Muscle layer of duodenum (tissue), 2 donors: ENCODE data around the gene HSPD1.

ENCODE experiments used
- H3K27ac ChIP-seq: one replicate; pipeline ENCODE4 v1.7.0; 2013; ENCODE audit warnings: mild to moderate bottlenecking, low read length
- H3K27me3 ChIP-seq: one replicate; pipeline ENCODE4 v1.7.0; 2013; ENCODE audit warnings: low read depth, mild to moderate bottlenecking, control low read depth, low read length
- H3K36me3 ChIP-seq, 2 donors: one replicate each; pipeline ENCODE4 v1.7.0; 2013; ENCODE audit warnings: low read length in 2 of 2, control low read depth in 1 of 2, mild to moderate bottlenecking in 1 of 2; ENCODE audit not compliant: insufficient read depth in 2 of 2, control insufficient read depth in 1 of 2
- H3K4me1 ChIP-seq, 2 donors: one replicate each; pipeline ENCODE4 v1.7.0; 2013; ENCODE audit warnings: low read length in 2 of 2, mild to moderate bottlenecking in 2 of 2, control low read depth in 1 of 2, moderate library complexity in 1 of 2; ENCODE audit not compliant: insufficient read depth in 2 of 2, control insufficient read depth in 1 of 2
- H3K4me3 ChIP-seq, 2 donors: one replicate each; pipeline ENCODE4 v1.7.0; 2013; ENCODE audit warnings: low read length in 2 of 2, low read depth in 1 of 2, mild to moderate bottlenecking in 1 of 2
- H3K9me3 ChIP-seq, 2 donors: one replicate each; pipeline ENCODE4 v1.7.0; 2013; ENCODE audit warnings: low read length in 2 of 2, control low read depth in 1 of 2, mild to moderate bottlenecking in 1 of 2; ENCODE audit not compliant: control insufficient read depth in 1 of 2
- donor health status: healthy.

The HSPD1 gene

GRCh38 chr2:197499594-197500502 is at the start of gene HSPD1, which contains the start of gene HSPE1:
TSS of gene HSPD1 (minus strand) at chr2:197499840. CDS start at chr2:197498848, 992 bp downstream.
TSS of gene HSPE1 (plus strand) at chr2:197500379. CDS start at chr2:197500437, 58 bp downstream.
- peaks cover 3 to 36% of the 10 kb centered on the region in 2 donors for H3K4me1 ChIP-seq

GRCh38 chr2:197548582-197548981 is 48.9 kb upstream of the HSPD1 start:
- Histone ChIP-seq H3K4me1 (no peaks in the 10 kb centered on the region), H3K27me3 (no peaks in the 10 kb centered on the region), H3K36me3 (peaks cover 9 to 38% of the 10 kb centered on the region in 2 donors), H3K27ac (no peak overlapping the region), H3K4me3 (no peak overlapping the region), H3K9me3 (no peaks in the 10 kb centered on the region)

More at GRCh38 chr2:197499594-197500502, at the start of gene HSPD1, which contains the start of gene HSPE1:
- Histone ChIP-seq H3K9me3 (no peaks in the 10 kb centered on the region), H3K36me3 (peaks cover 22 to 41% of the 10 kb centered on the region in 2 donors), H3K4me3 (peak within 1 kb of the TSS; percentile 90 to 93), H3K27me3 (no peaks in the 10 kb centered on the region), H3K27ac (peak within 1 kb of the TSS; percentile 98)

- Histone ChIP-seq H3K4me1 (no peaks in the 10 kb centered on the region), H3K4me3 (no peak overlapping the region), H3K9me3 (no peaks in the 10 kb centered on the region), H3K27me3 (no peaks in the 10 kb centered on the region), H3K27ac (no peak overlapping the region), H3K36me3 (peaks cover 12 to 44% of the 10 kb centered on the region in 2 donors)
These were observed 47.7 kb upstream of the HSPD1 start for GRCh38 chr2:197547163-197547900.

GRCh38 chr2:197543206-197543605 is 43.6 kb upstream of the HSPD1 start:
- H3K4me3 ChIP-seq, result no peak overlapping the region
- H3K9me3 ChIP-seq, result no peaks in the 10 kb centered on the region
- peaks cover 0 to 6% of the 10 kb centered on the region in 2 donors for H3K4me1 ChIP-seq
- H3K27me3 ChIP-seq, result no peaks in the 10 kb centered on the region
- peaks cover 15 to 35% of the 10 kb centered on the region in 2 donors for H3K36me3 ChIP-seq
- no peak overlapping the region for H3K27ac ChIP-seq

GRCh38 chr2:197539734-197540133 is 40.1 kb upstream of the HSPD1 start:
- Histone ChIP-seq H3K27me3 (no peaks in the 10 kb centered on the region), H3K27ac (no peak overlapping the region), H3K36me3 (peaks cover 12 to 46% of the 10 kb centered on the region in 2 donors), H3K9me3 (no peaks in the 10 kb centered on the region), H3K4me1 (peaks cover 0 to 6% of the 10 kb centered on the region in 2 donors), H3K4me3 (no peak overlapping the region)

GRCh38 chr2:197538412-197538811 is 38.8 kb upstream of the HSPD1 start:
- no peaks in the 10 kb centered on the region for H3K9me3 ChIP-seq
- no peaks in the 10 kb centered on the region for H3K27me3 ChIP-seq
- H3K36me3 ChIP-seq, result peaks cover 11 to 33% of the 10 kb centered on the region in 2 donors
- H3K4me1 ChIP-seq, result peaks cover 0 to 6% of the 10 kb centered on the region in 2 donors
- no peak overlapping the region for H3K4me3 ChIP-seq
- no peak overlapping the region for H3K27ac ChIP-seq

- no peaks in the 10 kb centered on the region for H3K27me3 ChIP-seq
- H3K27ac ChIP-seq, result peak overlapping the region; percentile 100
- H3K9me3 ChIP-seq, result no peaks in the 10 kb centered on the region
- H3K4me1 ChIP-seq, result peaks cover 12 to 25% of the 10 kb centered on the region in 2 donors
- peak overlapping the region; percentile 72 to 99 for H3K4me3 ChIP-seq
- H3K36me3 ChIP-seq, result no peaks in the 10 kb centered on the region
These were observed 17.5 kb upstream of the HSPD1 start for GRCh38 chr2:197517150-197517549.

GRCh38 chr2:197516393-197516761 is 16.7 kb upstream of the HSPD1 start:
- H3K4me3 ChIP-seq, result peak overlapping the region; percentile 72 to 99
- peak overlapping the region; percentile 100 for H3K27ac ChIP-seq
- peaks cover 12 to 25% of the 10 kb centered on the region in 2 donors for H3K4me1 ChIP-seq
- no peaks in the 10 kb centered on the region for H3K9me3 ChIP-seq
- no peaks in the 10 kb centered on the region for H3K36me3 ChIP-seq
- no peaks in the 10 kb centered on the region for H3K27me3 ChIP-seq

- H3K4me1 ChIP-seq, result peaks cover 12 to 25% of the 10 kb centered on the region in 2 donors
- H3K27me3 ChIP-seq, result no peaks in the 10 kb centered on the region
- H3K36me3 ChIP-seq, result no peaks in the 10 kb centered on the region
- peak within 1 kb of the TSS; percentile 100 for H3K27ac ChIP-seq
- H3K9me3 ChIP-seq, result no peaks in the 10 kb centered on the region
- H3K4me3 ChIP-seq, result peak within 1 kb of the TSS; percentile 72 to 99
These were observed 16.2 kb upstream of the HSPD1 start, which contains the start of gene MOB4 for GRCh38 chr2:197515739-197516392. TSS of gene MOB4 (plus strand) at chr2:197516066. CDS start at chr2:197516087, 21 bp downstream.

- Histone ChIP-seq H3K4me3 (peak overlapping the region; percentile 72 to 99), H3K36me3 (no peaks in the 10 kb centered on the region), H3K27ac (peak overlapping the region; percentile 100), H3K4me1 (peaks cover 12 to 25% of the 10 kb centered on the region in 2 donors), H3K9me3 (no peaks in the 10 kb centered on the region), H3K27me3 (no peaks in the 10 kb centered on the region)
These were observed 15.7 kb upstream of the HSPD1 start for GRCh38 chr2:197515315-197515738.
